GM10847 (cell line): Measurements from ENCODE around the gene HOXB8.

Experiments used
- POLR2A ChIP-seq: IDR thresholded peaks from 2 replicates; pipeline ENCODE4 v1.6.1; 2011; ENCODE audit not compliant: insufficient read length; ENCODE audit errors: extremely low read depth

Gene HOXB8

DNA sequence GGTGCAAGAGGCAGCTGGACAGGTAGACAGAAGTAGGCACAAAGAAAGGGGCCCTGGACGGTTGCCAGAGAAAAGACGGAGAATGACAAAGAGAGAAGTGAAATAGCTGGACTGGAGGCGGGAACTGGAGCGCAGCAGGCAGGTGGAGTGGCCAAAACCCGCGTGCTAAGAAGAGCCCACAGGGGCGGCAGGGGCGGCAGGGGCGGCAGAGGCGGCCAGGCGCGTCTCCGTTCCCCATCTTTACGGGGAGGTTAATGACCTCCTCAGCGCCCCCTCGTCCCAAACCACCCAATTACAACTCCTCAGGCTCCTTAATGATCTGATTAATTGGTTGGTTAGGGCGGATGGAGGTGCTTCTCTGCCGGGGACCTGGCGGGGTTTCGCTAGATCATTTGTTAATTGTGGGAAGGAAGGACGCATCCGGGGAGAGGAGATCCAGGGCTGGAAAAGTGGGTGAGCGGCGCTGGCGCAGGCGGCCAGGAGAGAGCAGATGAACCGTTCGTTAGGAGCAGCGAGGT, 26.5 kb upstream of the HOXB8 start:
- TF ChIP-seq POLR2A, result no peak

DNA sequence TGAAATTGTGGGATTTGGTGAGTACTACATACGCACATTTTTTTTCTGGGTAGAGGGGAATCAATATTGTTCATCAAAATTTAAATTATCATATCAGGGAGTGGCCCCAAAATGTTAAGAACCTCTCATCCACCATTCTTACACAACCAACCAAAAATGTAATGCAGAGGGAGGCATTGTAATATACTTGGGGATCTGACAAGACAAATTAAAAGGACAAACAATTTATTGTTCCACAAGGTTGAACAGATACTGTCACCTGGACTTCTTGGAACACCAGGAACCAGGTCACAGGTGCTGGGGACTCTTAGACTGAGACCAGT, 25.7 kb upstream of the HOXB8 start:
- TF ChIP-seq POLR2A, result no peak

DNA sequence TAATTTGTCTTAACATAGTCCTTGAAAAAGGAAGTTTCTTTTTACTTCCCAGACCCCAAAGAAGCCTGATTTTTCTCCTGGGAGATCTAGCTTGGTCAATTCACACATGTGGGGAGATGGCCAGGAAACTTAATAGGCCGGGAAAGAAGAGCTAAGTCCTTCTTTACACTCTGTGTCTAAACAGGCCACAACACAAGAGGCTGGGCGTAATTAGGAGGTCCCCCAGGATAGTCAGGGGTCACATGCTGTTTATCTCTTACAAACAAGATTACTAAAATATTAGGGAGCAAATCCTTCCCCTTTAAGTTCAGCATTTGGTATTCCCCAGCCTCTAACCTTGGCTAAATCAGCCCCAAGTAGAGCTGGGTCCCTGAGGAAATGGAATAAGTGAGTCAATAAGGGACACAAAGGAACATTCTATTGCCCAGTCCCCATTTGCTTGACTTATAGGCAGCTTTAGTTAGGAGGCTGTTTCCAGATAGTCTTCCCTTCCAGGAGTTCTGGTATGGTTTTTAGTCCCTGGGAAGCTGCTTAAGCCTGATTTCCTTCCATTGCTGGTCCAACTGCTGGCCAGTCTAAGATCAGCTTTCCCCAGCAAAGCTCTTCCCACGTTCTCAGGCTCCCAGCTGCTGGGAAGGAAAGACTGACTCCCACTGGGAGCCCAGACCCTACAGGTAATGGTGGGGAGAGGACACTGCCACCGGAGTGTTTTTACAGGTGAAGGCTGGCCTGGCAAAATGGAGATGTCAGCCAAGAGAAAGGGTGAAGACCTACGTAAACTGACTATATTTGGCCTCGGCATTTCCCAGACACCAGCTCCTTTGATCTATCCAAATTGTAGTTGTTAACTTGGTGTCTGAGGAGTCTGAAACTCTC, 25.1 kb upstream of the HOXB8 start:
- TF ChIP-seq POLR2A, result no peak

DNA sequence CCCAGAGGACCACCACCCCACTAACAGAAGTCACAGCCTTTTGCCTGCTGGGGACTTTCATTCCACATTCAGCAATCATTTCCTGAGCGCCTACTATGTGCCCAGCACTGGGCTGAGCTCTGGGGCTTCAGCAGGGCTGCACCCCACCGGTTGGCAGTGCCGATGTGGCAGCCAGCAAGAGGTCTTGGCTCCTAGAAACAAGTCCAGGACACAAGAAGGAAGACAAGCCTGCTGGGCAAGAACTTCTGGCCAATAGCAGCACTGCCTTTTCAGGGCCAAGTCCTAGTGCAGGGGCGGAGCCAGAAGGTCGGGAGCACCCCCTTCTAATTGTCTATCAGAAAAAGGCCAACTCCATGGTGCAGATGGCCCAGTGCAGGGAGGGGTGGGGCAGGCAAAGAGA, 24.0 kb upstream of the HOXB8 start:
- TF ChIP-seq POLR2A, result no peak

DNA sequence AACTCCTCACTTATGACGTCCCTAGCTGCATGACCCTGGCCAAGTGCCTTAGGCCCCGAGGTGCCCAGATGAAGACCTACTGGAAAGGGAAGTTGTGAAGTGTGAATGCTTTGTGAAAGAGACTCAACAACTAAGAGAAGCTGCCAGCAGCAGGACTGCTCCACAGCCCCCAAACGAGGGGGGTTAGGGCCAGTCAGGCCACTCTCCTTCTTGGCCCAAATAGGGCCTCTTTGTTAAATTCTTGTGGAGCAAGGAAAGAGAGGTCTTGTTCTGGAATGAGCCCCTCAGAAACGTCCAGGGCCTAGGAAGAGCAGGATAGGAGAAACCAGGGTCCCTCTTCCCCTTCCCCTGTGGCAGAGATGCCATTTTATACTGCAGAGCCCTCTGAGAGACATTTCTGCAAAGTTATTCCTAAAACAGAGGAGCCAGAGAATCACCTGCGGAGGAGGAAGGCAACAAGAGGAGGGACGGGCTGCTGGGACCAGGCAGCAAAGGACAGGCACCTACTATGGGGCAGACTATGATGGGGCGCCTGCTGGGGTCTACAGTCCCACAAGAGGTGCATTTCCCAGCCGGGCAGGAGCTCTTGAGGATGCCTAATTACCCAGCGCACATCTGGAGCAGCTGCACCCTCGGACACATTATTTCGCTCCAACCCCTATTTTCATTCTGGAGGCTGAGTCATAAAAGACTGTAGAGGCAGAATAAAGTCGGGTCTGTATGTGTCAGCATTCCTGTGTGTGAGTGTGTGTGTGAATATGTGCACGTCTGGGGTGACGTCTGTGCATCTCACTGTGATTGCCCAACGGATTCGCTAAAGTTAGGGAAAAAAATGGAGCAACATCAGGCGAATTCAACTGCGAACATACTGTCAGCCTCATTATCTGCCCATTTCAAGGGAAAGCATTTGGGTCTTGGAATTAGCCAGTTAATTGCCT, 22.5 kb upstream of the HOXB8 start:
- no peak for TF ChIP-seq POLR2A

DNA sequence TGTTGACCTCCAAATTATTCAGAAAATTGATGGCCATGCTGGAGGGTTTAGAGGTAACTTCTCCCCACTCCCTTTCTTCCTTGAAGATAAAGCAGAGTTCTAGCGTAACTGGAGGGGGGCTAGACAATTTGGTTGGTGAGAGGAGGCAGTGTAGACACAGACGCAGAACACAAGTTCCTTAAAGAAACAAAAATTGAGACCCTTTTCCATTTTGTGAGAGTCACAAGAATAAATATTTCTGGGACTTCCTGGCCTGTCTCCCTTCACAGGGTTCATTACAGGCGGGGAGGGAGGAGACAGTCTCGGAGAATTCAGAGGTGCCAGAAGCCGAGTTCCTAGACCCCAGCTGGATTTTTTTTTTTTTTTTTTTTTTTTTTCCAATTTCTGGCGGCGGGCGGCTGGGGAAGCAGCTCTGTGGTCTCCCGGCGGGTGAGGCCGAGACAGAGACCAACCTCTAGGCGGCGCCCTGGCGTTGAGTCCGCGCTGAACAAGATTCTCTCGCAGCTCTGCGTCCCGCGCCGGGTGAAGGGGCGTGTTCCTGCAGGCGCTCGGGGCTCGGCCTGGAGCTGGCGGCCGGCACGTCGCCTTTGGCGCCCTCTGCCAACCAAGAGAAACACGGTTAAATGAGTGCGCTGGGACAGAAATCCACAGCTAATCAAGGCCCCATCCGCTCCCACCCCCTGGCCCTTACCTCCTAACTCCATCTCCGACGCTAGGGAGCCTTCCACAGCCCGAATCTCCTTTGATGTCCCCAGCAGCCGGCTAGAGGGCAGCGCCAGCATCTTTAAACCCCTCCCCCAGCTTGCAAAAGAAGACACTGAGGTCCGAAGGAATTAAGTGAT, 21.3 kb upstream of the HOXB8 start:
- no peak for TF ChIP-seq POLR2A

DNA sequence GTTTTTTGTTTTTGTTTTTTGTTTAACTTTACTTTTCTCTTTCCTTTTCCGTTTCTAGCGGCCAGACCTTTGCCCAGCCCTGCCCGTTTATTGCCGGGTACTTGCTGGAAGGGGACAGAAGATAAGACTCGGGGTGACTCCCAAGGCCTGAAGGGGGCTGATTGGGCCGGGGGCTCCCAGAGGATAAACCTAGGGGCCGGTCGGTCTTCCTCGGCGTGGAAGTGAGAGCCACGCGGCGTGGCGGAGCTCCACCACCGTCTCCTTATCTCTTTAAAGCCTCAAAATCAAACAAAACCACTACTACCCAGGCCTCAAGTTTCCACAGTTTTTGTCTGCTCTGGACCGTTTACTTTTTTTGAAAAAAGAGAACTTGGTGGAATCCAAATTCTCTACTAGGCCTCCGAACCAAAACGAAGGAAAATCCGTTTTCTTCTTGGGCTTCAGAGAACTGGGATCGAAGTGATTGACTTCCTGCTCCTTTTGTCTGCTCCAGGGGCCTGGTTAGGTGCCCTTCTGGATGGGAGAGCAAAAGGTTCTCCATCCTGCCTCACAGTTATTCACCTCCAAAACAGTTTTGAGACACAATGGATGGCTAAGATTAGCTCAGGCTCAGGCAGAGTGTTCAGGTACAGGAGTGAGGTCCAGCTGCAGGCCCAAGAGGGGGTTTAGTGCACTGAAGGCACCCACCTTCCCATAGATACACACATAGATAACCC, 19.6 kb upstream of the HOXB8 start:
- no peak for TF ChIP-seq POLR2A

DNA sequence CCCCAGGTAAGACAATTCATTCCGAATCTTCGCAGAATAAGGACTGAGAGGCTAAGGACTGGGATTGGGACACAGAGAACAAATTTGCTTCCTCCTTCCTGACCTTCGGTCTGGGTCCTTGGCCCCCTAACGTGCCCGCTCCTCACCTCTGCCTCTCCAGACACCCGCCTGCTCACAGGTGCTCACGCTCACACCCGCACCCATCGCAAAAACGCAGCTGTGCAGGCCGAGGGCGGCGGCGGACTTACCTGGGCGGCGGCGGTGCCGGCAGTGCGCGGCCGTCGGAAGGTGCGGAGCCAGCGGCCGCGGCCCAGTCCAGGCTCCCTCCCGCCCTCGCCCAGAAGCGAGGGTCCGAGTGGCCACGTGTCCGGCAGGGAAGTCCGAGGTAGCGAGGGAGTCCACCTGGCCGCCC, 18.2 kb upstream of the HOXB8 start:
- no peak for TF ChIP-seq POLR2A

DNA sequence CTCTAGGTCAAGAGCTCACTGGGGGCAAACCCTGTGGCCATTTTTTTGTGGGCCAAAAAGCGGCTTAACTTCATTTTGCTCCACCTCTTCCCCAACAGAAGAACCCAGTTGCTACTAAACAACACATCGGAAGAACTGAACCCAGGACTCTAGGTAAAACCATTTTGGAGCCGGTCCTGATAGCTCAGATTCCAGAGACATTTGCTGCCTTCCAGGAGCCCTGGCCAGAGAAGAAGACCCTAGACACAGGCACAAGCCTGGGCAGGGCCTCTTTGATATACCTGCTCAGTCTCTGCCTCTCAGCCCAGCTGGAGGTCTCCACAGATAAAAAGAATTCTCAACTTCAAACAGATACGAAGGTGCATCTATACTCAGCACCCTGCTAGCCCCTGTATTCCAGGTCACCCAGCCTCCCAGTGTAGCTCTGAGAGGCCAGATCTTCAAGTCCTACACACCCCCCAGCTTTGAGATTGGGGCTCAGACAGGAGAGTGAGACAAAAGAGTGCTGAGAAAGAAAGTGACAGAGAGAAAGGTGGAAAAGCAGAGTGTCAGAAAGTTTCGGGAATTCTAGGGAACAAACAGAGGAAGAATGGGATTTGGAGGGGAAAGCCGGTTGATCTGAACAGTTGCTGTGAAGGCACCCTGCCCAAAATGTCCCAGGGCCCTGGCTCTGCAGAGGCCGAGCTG, 17.6 kb upstream of the HOXB8 start:
- no peak for TF ChIP-seq POLR2A

DNA sequence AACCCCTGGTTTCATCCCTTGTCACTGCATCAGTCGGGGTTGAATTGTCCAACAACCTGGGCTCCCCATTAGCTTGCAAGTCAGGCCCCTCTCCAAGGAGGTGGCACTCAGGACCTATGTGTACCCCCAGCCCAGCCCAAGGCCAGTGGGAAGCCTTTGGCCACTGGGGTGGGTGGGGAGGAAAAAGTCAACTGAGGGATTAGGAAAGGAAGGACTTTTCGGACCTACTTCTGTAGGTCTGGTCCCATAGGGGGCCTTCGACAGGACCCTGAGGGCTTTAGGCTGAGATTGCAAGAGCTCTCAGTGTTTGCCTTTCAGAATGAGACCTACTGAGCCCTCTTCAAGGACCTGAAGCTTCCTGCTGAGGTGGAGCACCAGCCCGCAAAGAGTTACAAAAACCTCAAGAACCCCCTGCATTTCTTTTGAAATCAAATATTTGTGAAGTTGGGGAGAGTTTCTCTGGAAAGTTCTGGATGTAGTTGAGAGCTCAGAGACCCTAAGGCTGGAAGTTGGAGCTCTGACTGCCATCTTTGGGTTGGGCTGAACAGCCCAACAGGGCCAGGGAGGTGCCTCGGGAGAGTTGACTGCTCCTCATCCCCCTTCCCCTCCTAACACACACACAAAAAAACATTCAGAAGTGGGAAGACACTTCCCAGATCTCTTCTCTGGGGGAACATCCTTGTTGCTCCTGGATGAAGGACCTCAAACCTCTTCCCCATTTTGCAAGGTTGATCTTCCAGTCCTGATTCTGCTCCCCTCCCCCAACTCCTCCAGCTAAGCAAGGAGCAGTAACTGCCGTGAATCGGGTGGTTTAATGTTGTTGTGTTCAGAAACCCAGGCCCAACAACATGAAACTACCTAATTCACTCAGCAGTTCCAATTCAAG, 16.8 kb upstream of the HOXB8 start:
- no peak for TF ChIP-seq POLR2A

DNA sequence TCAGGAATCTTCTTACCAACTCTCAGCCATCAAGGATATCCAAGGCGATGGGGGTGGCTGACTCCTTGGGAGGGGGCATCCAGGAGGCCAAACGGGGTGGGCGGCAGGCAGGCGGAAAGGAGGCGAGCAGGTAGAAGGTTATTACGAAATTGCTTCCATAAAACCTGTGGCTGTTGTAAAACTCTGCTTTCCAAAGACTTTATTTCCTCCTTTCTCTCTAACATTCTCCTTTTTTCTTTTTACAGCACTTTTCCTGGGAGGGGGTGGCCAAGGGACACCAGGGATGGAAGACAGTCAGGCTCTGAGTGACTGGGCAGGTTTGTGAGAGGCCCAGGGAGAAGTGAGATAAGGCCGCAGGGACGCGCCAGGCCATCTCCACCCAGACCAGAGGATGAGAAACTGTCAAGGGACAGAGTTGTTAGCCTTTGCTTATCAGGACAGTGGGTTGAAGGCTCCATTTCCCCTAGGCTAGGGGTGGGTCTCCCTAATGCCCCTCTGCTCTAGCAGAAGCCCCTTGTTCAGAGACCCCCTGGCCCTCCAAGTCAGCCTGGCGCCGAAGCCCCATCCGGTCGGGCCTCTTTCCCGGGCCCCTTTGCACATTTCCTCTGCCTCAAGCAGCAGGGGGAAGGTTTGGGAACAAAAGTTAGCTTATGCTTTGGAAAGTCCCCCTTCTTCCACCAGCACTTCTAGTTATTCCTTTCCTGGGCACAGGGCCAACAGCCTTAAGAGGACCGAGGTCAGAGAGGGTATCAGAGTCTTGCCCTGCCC, 16.0 kb upstream of the HOXB8 start:
- TF ChIP-seq POLR2A, result no peak
